SW480 (cell line): ENCODE data around the gene SPATA31A1.
"Not testable (repeated sequence)": the region's sequence is repeated elsewhere in the genome, so short reads cannot be mapped to it uniquely, and the experiment has no call there.

Experiments used
- DNase-seq: peaks from one replicate; pipeline ENCODE4 v3.0.0-alpha.2; 2016; ENCODE audit warnings: low spot score

SPATA31A1 gene

GRCh38 chr9:39355369-39355768 lies at the start of gene SPATA31A1:
SPATA31A1 (plus strand) TSS chr9:39355669; CDS start chr9:39355731, 62 bp downstream.
- DNase-seq: not testable (repeated sequence)

DNA sequence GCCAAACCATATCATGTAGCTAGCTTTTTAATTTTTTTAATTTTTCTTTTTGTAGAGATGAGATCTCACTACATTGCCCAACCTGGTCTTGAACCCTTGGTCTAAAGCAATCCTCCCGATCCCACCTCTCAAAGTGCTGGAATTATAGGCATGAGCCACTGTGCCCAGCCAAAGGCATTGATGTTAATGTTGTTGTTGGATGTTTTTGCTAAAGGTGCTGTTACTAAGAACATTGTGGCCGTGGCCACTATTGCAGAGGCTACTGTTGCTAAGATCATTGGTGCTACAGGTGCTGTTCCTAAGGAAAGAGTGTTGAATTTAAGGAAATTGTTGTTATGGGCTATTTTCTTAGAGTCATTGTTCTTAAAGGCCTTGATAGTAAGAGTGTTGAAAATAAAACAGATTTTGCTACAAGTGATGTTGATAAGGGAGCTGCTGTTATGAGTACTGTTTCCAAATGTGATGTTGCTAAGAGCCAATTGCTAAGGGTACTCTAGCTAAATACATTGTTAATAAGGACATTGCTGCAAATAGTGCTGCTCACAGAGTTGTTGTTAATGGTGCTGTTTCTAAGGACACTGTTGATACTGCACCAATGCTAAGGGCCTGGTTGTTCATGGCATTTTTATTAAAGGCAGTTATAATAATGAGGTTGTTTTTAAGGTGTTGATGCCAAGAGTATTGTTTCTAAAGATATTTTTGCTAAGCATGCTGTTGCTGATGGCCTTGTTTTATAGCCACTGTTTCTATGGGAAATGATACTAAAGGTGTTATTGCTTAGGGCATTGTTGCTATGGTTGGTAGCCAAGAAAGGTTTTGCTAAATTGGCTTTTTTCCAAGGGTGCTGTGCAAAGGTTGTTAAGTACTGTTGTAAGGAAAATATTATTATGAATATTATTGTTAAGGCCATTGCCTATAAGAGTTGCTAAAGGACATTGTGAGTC lies 52.1 kb downstream of the SPATA31A1 start:
- DNase-seq: not testable (repeated sequence)

DNA sequence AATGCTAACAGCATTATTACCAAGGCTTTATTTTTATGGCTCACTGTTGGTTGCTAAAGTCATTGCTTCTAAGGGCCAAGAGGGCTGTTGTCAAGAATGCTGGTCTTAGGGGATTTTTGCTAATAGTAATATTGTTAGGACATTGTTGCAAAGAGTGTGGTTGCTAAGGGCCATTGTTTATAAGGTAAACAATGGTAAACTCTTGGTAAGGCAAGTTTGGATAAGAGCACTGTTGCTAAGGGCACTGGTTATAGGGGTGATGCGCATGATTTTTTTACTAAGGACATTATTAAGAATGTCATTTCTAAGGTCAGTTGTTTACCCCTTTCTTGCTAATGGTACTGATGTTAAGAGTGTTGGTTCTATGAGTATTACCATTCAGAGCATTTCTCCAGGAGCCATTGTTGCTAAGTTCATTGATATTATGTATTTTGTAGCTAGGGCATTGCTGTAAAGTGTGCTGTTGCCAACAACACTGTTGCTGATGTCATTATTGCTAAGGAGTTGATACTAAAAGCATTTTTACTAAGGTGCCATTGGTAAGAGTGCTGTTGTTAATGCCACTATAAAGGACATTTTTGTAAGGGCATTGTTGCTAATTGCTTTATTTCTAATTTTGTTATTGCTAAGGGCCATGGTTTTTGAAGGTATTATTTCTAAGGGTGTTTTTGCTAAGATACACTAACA lies 55.9 kb downstream of the SPATA31A1 start:
- not testable (repeated sequence) for DNase-seq
